DOHH2 (cell line): Measurements from ENCODE around the gene SNAPC3.

Experiments used
- H3F3A ChIP-seq: fragments of 200-600 bp; sonication (generic), shearing (Covaris generic); 2 replicates; pipeline ENCODE4 v1.6.0; 2016; ENCODE audit warnings: antibody characterized with exemption, mild to moderate bottlenecking; ENCODE audit not compliant: control insufficient read depth, insufficient read depth
- H3K27ac ChIP-seq: fragments of 200-600 bp; sonication (generic); 2 replicates; pipeline ENCODE4 v1.5.1; 2014; ENCODE audit warnings: low read depth, mild to moderate bottlenecking, low read length, moderate library complexity
- H3K27me3 ChIP-seq: fragments of 200-600 bp; sonication (generic); 2 replicates; pipeline ENCODE4 v1.6.1; 2014; ENCODE audit warnings: mild to moderate bottlenecking, low read length, mixed read lengths; ENCODE audit not compliant: control insufficient read depth
- H3K36me3 ChIP-seq: fragments of 200-600 bp; sonication (generic); 2 replicates; pipeline ENCODE4 v1.6.1; 2014; ENCODE audit warnings: mild to moderate bottlenecking, low read length, moderate library complexity, mixed read lengths; ENCODE audit not compliant: control insufficient read depth
- H3K4me1 ChIP-seq: fragments of 200-600 bp; sonication (generic); 2 replicates; pipeline ENCODE4 v1.6.1; 2014; ENCODE audit warnings: mild to moderate bottlenecking, low read length, mixed read lengths; ENCODE audit not compliant: control insufficient read depth
- H3K4me2 ChIP-seq: fragments of 200-600 bp; sonication (generic); 2 replicates; pipeline ENCODE4 v1.6.0; 2014; ENCODE audit warnings: mild to moderate bottlenecking, low read length, moderate library complexity
- H3K4me3 ChIP-seq: fragments of 200-600 bp; sonication (generic); 2 replicates; pipeline ENCODE4 v1.5.1; 2014; ENCODE audit warnings: mild to moderate bottlenecking, low read length, mixed read lengths
- H3K79me2 ChIP-seq: fragments of 200-600 bp; sonication (generic); 2 replicates; pipeline ENCODE4 v1.6.1; 2014; ENCODE audit warnings: mild to moderate bottlenecking, low read length, mixed read lengths; ENCODE audit not compliant: control insufficient read depth
- H3K9me2 ChIP-seq: fragments of 200-600 bp; sonication (generic); replicated peaks from 2 replicates; pipeline ENCODE4 v1.6.1; 2014; ENCODE audit warnings: mild to moderate bottlenecking, low read length, mixed read lengths; ENCODE audit not compliant: control insufficient read depth
- H3K9me3 ChIP-seq: fragments of 200-600 bp; sonication (generic); 2 replicates; pipeline ENCODE4 v1.6.1; 2014; ENCODE audit warnings: antibody characterized with exemption, low read length, mixed read lengths; ENCODE audit not compliant: control insufficient read depth, insufficient read depth
- H4K20me1 ChIP-seq: fragments of 200-600 bp; sonication (generic); 2 replicates; pipeline ENCODE4 v1.6.0; 2014; ENCODE audit warnings: low read depth, mild to moderate bottlenecking, antibody characterized with exemption, low read length, moderate library complexity; ENCODE audit not compliant: control insufficient read depth, insufficient read depth
- EZH2phosphoT487 ChIP-seq: fragments of 200-600 bp; sonication (generic); IDR thresholded peaks from 2 replicates; pipeline ENCODE4 v1.6.1; 2017; ENCODE audit warnings: borderline replicate concordance, mild to moderate bottlenecking, antibody characterized with exemption, low read length, moderate library complexity, mixed read lengths
- TF ChIP-seq, protein P1 (sequence below): fragments of 200-600 bp; sonication (generic); IDR thresholded peaks from one replicate; pipeline ENCODE4 v1.5.1; 2014; ENCODE audit warnings: antibody characterized with exemption, mild to moderate bottlenecking, low read depth, low read length; ENCODE audit not compliant: poor library complexity, severe bottlenecking

SNAPC3 gene

DNA sequence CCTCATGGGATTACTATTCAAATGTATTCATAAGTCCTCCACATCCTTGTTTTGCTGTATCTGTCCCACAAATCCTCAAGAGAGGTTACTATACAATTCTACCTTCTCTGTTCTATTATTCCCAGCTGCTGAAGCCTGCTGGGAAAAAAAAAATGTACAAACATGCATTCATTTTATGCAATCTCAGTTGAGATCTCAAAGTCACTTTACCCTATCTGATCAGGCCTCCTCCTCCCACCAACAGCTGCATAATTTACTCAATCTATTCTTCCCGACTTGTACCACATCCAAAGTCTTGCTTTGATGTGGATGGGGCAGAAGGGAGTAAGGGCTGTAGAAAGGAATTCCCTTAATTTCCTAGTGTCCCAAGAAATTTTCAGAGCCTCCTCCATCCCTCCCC lies 59.5 kb downstream of the SNAPC3 start:
- Histone ChIP-seq H3K4me2 (no peak overlapping the region), H3K36me3 (peaks cover 75% of the 10 kb centered on the region)

DNA sequence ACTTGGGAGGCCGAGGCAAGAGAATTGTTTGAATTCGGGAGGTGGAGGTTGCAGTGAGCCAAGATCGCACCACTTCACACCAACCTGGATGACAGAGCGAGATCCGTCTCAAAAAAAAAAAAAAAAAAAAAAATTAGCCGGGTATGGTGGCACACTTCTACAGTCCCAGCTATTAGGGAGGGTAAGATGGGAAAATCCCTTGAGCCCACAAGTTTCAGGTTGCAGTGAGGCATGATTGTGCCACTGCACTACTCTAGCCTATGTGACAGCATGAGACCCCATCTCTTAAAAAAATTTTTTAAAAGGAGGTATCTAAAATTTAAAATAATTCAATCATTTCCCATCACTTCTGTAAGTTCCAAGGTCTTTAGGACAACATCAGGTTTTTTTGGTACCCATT lies 62.1 kb downstream of the SNAPC3 start:
- Histone ChIP-seq H3K27me3 (no peaks in the 10 kb centered on the region), H4K20me1 (no peaks in the 10 kb centered on the region; the same call in 1 of the 2 replicates), H3K79me2 (peaks cover 21% of the 10 kb centered on the region), H3K4me3 (no peak overlapping the region), H3K27ac (no peak overlapping the region), H3K4me1 (0 out of 2 replicates have a peak, but pooled peaks cover 4% of the 10 kb centered on the region), H3F3A (0 out of 2 replicates have a peak, but pooled peaks cover 5% of the 10 kb centered on the region), H3K9me3 (no peaks in the 10 kb centered on the region), H3K9me2 (no peaks in the 10 kb centered on the region), H3K36me3 (peaks cover 77% of the 10 kb centered on the region), H3K4me2 (no peak overlapping the region)
- TF ChIP-seq EZH2phosphoT487, result no peak
- TF ChIP-seq, protein P1, sequence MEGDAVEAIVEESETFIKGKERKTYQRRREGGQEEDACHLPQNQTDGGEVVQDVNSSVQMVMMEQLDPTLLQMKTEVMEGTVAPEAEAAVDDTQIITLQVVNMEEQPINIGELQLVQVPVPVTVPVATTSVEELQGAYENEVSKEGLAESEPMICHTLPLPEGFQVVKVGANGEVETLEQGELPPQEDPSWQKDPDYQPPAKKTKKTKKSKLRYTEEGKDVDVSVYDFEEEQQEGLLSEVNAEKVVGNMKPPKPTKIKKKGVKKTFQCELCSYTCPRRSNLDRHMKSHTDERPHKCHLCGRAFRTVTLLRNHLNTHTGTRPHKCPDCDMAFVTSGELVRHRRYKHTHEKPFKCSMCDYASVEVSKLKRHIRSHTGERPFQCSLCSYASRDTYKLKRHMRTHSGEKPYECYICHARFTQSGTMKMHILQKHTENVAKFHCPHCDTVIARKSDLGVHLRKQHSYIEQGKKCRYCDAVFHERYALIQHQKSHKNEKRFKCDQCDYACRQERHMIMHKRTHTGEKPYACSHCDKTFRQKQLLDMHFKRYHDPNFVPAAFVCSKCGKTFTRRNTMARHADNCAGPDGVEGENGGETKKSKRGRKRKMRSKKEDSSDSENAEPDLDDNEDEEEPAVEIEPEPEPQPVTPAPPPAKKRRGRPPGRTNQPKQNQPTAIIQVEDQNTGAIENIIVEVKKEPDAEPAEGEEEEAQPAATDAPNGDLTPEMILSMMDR, result no peak

More for the DNA sequence above, 59.5 kb downstream of the SNAPC3 start:
- H3K27me3 ChIP-seq, result no peaks in the 10 kb centered on the region
- H3K9me3 ChIP-seq, result no peaks in the 10 kb centered on the region
- no peak for TF ChIP-seq EZH2phosphoT487
- TF ChIP-seq, protein P1, result no peak
- peaks cover 16% of the 10 kb centered on the region for H3K79me2 ChIP-seq
- no peaks in the 10 kb centered on the region; the same call in 1 of the 2 replicates for H4K20me1 ChIP-seq
- peaks cover 9% of the 10 kb centered on the region; the same call in 1 of the 2 replicates for H3F3A ChIP-seq
- no peak overlapping the region for H3K4me3 ChIP-seq
- H3K4me1 ChIP-seq, result 0 out of 2 replicates have a peak, but pooled peaks cover 4% of the 10 kb centered on the region
- no peaks in the 10 kb centered on the region for H3K9me2 ChIP-seq
- H3K27ac ChIP-seq, result no peak overlapping the region

DNA sequence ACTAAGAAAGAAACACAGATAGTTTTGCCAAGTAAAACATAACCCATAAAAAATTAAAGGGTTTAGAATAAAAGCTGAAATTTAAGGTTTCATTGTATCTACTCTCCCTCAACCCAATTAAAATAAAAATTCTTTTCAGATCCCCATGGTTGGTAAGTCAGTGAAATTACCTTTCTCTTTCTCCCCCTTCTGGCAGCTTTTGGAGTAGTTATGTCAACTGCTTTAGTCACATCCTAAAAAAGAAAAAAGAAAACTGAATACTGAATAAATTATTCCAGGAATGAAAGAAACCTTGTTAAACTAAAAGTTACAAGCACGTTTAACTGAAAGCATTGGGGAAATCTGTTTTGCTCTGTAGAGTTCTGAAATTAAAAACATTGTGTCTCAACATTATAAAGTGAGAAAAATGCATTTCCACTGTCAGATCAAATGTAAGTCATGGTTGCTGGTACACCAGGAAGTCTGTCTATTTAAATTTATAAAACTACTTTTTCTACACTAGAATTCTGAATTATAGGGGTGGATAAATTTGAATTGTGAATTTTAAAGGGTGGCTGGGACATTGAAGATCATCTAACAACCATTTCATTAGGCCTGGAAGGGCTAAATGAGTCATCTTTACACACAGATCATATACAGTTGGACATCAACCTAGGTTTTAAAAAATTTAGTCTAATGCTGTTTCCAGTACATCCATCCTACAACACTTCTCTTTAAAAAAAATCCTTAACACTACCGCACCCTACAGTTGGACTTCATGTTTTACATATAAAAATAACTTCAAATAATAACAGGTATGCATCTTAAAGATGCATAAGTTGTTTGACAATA lies 63.4 kb downstream of the SNAPC3 start:
- H4K20me1 ChIP-seq, result no peaks in the 10 kb centered on the region; the same call in 1 of the 2 replicates
- 0 out of 2 replicates have a peak, but pooled peaks cover 4% of the 10 kb centered on the region for H3K4me1 ChIP-seq
- no peak overlapping the region for H3K4me3 ChIP-seq
- no peaks in the 10 kb centered on the region for H3K9me3 ChIP-seq
- no peak overlapping the region for H3K4me2 ChIP-seq
- H3K9me2 ChIP-seq, result no peaks in the 10 kb centered on the region
- peaks cover 76% of the 10 kb centered on the region for H3K36me3 ChIP-seq
- H3K27me3 ChIP-seq, result no peaks in the 10 kb centered on the region
- H3K79me2 ChIP-seq, result peaks cover 24% of the 10 kb centered on the region
- 0 out of 2 replicates have a peak, but pooled peaks cover 3% of the 10 kb centered on the region for H3F3A ChIP-seq
- no peak for TF ChIP-seq EZH2phosphoT487
- TF ChIP-seq, protein P1, result peak; percentile 49
- no peak overlapping the region for H3K27ac ChIP-seq
